ENCODE data around the gene UBE2E2. TPM values are rescaled to one million over a fixed set of nuclear protein-coding genes. Genes with fewer than 3 reads are reported as not detected.

The UBE2E2 gene
- total and polyA plus RNA-seq, 8 donors: 6.5 to 128 (median 18.9) TPM

DNA sequence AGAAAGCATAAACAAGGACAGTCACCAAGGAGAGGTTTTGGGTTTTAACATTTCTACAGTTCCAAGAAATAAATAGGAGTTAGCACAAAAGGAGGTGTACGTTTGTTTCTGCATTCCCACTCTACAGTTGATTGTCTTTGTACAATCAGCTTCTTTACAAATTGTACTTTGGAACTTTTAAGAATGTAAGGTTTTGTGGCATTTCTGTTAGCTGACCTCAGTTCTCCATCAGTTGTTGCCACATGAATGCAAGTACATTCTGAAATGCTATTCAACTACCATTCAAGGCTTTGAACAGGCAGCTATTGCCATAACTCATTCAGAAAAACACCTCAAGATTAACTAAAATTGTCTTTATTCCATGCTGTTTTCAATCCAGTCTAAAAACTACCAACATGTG, 349.4 kb downstream of the UBE2E2 start:
- no peaks in the 10 kb centered on the region for H3K27me3 ChIP-seq
- 69 to 86% (median 82%) methylated on average over 1 of the region's 1 CpG for WGBS, 5 donors

DNA sequence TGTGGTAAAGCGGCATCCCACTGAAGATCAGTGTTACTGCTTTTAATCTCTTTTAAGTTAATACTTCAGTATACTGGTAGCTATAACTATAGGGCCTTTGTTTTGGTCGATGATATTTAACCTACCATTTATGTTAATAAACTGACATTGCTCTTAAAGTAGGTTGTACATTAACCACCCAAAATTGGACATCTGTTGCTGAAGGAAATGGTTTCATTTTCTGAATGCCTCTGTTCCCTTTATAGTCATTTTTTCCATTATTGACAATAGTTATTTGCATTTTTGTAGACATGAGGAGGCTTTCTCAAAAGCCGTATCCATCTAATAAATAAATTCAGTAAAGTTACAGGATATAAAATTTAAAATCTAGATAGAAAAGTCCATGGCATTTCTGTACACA, 350.2 kb downstream of the UBE2E2 start:
- no peaks in the 10 kb centered on the region for H3K36me3 ChIP-seq
- no peak overlapping the region for H3K4me3 ChIP-seq
- intact Hi-C loops (cut with DNase I; ENCODE audit: low total_unique reads): no loop called here
- H3K27ac ChIP-seq: no peak overlapping the region
- H3K27me3 ChIP-seq: no peaks in the 10 kb centered on the region
- TF ChIP-seq POLR2A (IDR thresholded peaks at IDR 0.05) (no peak), EP300 (IDR thresholded peaks at IDR 0.05) (no peak), POLR2AphosphoS5 (IDR thresholded peaks at IDR 0.05) (no peak)
- TF ChIP-seq, protein P1, sequence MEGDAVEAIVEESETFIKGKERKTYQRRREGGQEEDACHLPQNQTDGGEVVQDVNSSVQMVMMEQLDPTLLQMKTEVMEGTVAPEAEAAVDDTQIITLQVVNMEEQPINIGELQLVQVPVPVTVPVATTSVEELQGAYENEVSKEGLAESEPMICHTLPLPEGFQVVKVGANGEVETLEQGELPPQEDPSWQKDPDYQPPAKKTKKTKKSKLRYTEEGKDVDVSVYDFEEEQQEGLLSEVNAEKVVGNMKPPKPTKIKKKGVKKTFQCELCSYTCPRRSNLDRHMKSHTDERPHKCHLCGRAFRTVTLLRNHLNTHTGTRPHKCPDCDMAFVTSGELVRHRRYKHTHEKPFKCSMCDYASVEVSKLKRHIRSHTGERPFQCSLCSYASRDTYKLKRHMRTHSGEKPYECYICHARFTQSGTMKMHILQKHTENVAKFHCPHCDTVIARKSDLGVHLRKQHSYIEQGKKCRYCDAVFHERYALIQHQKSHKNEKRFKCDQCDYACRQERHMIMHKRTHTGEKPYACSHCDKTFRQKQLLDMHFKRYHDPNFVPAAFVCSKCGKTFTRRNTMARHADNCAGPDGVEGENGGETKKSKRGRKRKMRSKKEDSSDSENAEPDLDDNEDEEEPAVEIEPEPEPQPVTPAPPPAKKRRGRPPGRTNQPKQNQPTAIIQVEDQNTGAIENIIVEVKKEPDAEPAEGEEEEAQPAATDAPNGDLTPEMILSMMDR (IDR thresholded peaks at IDR 0.05): no peak
- DNase-seq: no peak
- WGBS, 5 donors: 80 to 85% (median 81%) methylated on average over 3 of the region's 3 CpGs
- H3K4me1 ChIP-seq: no peaks in the 10 kb centered on the region
- H3K9me3 ChIP-seq: no peaks in the 10 kb centered on the region

More for the DNA sequence above, 349.4 kb downstream of the UBE2E2 start:
- Histone ChIP-seq H3K4me3 (no peak overlapping the region), H3K36me3 (no peaks in the 10 kb centered on the region), H3K27ac (no peak overlapping the region), H3K4me1 (no peaks in the 10 kb centered on the region), H3K9me3 (no peaks in the 10 kb centered on the region)
- intact Hi-C loops (cut with DNase I; ENCODE audit: low total_unique reads): no loop called here
- no peak for DNase-seq
- TF ChIP-seq POLR2AphosphoS5 (IDR thresholded peaks at IDR 0.05) (no peak), POLR2A (IDR thresholded peaks at IDR 0.05) (no peak), EP300 (IDR thresholded peaks at IDR 0.05) (no peak)
- TF ChIP-seq, protein P1 (IDR thresholded peaks at IDR 0.05): no peak

DNA sequence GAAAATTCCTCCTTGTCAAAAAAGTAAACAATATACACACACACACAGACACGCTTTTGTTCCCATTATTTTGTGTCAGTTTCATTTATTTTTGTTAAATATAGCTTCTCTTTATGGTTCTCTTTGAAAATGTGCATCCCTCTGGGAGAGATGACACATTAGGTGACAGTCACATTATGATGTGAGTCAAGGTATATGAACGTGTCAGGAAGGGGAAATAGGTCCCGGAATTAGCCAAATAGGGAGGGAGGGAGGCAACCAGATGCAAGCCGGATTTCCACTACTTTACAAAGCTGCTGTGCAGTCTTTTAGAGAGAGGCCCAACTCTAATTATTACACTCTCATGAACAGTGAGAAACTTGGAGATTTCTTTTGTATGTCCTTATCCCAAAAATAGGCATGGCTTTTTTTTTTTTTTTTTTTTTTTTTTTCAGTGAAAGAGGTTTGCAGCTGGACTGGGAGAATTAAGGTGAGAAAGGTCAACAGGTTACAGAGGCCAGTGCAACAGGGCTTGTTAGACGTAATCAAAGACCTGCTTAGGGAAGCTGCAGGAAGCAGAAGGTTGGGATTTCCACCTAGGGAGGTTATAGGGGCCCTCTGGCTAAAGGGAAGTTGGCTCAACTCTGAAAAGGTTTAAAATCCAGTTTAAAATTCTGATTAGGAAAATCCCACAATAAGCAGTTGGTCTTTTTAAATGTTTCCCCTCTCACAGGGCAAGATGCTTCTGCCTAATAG, 362.1 kb downstream of the UBE2E2 start:
- Histone ChIP-seq H3K27me3 (no peaks in the 10 kb centered on the region), H3K36me3 (no peaks in the 10 kb centered on the region), H3K9me3 (no peaks in the 10 kb centered on the region), H3K4me3 (no peak overlapping the region), H3K4me1 (peaks cover 0 to 5% (median 2%) of the 10 kb centered on the region in 4 donors), H3K27ac (no peak overlapping the region)
- TF ChIP-seq POLR2AphosphoS5 (IDR thresholded peaks at IDR 0.05): no peak
- 70 to 83% (median 79%) methylated on average over 5 of the region's 5 CpGs for WGBS, 5 donors
- no peak for DNase-seq
- intact Hi-C loops (cut with DNase I; ENCODE audit: low total_unique reads): no loop called here

DNA sequence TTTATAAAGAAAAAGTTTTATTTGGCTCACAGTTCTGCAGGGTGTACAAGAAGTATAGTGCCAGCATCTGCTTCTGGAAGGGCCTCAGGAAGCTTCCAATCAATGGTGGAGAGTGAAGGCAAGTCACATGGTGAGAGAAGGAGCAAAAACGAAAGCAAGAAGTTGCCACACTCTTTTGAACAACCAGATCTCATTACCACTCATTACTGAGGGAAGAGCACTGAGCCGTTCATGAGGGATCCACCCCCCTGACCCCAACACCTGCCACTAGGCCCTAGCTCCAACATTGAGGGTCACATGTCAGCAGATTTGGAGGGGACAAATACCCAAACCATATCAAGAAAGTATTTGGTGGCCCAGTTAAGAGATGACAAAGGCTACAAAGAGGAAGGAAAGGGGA, 363.4 kb downstream of the UBE2E2 start:
- intact Hi-C loops (cut with DNase I; ENCODE audit: low total_unique reads): no loop called here
- peaks cover 0 to 5% (median 2%) of the 10 kb centered on the region in 4 donors for H3K4me1 ChIP-seq
- no peaks in the 10 kb centered on the region for H3K36me3 ChIP-seq
- TF ChIP-seq EP300 (IDR thresholded peaks at IDR 0.05) (no peak), POLR2A (IDR thresholded peaks at IDR 0.05) (no peak), POLR2AphosphoS5 (IDR thresholded peaks at IDR 0.05) (no peak)
- TF ChIP-seq, protein P1 (IDR thresholded peaks at IDR 0.05): no peak
- 80 to 91% (median 83%) methylated on average over 2 of the region's 2 CpGs for WGBS, 5 donors
- no peak overlapping the region for H3K4me3 ChIP-seq
- no peaks in the 10 kb centered on the region for H3K27me3 ChIP-seq
- DNase-seq: no peak
- no peaks in the 10 kb centered on the region for H3K9me3 ChIP-seq
- no peak overlapping the region for H3K27ac ChIP-seq

DNA sequence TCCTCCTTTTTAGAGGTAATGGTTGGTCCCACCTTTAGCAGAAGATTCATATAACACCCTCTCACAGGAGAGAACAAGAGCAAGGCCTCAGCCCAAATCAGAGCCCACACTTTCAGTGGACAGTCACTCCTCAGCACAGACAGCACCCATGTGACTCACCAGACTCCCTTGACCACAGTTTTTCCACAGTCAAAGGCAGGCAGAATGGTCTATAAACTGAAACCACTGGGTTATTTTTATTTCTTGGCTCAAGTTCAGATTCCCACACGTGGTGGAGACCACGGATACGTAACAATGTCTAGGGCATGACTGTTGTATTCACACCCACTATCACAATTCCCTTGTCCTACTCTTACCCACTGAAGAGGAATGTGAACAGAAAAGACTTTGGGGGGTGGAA, 364.8 kb downstream of the UBE2E2 start:
- 14 to 56% (median 42%) methylated on average over 3 of the region's 3 CpGs for WGBS, 5 donors
- DNase-seq: no peak
- intact Hi-C loops (cut with DNase I; ENCODE audit: low total_unique reads): no loop called here
- Histone ChIP-seq H3K27ac (no peak overlapping the region), H3K27me3 (no peaks in the 10 kb centered on the region), H3K36me3 (no peaks in the 10 kb centered on the region), H3K4me3 (no peak overlapping the region), H3K4me1 (peaks cover 0 to 5% (median 2%) of the 10 kb centered on the region in 4 donors), H3K9me3 (no peaks in the 10 kb centered on the region)
- TF ChIP-seq EP300 (IDR thresholded peaks at IDR 0.05) (no peak), POLR2AphosphoS5 (IDR thresholded peaks at IDR 0.05) (no peak)
- TF ChIP-seq, protein P1 (IDR thresholded peaks at IDR 0.05): no peak

Data from stomach (tissue), 9 donors.